NCI-H1105 treated with DMSO at 0.1 percent for 48 hours (cell line): Measurements from ENCODE around the gene URB2.
A peak's percentile ranks its signal among the peaks of the same experiment; 100 is the strongest.
"Not testable (repeated sequence)": the region's sequence is repeated elsewhere in the genome, so short reads cannot be mapped to it uniquely, and the experiment has no call there.

Source experiments
- DNase-seq: peaks from one replicate; lab custom pipeline; 2025; lab: John Stamatoyannopoulos, UW

The URB2 gene

GRCh38 chr1:229614701-229615100 lies 11.3 kb upstream of the URB2 start:
- DNase-seq: no peak

- no peak for DNase-seq
These were observed 8.5 kb upstream of the URB2 start for GRCh38 chr1:229617351-229618100.

DNA sequence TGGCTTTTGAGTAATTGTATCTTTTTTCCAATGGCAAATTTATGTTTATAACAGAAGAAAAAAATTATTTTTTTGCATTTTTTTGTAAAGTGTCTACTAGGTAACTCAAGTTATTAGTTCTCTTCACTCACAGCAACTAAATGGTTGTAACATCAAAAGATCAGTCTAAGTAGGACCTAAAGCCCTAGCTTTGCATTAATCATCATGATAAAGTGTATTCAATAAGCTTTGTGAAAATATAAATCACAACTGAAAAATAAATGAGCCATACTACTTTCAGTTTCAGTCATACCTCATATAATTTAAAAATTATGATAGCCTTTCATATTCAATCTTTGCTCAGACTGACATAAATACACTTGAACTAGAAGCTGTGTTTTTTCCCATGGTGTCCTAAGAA lies 7.0 kb upstream of the URB2 start:
- no peak for DNase-seq

DNA sequence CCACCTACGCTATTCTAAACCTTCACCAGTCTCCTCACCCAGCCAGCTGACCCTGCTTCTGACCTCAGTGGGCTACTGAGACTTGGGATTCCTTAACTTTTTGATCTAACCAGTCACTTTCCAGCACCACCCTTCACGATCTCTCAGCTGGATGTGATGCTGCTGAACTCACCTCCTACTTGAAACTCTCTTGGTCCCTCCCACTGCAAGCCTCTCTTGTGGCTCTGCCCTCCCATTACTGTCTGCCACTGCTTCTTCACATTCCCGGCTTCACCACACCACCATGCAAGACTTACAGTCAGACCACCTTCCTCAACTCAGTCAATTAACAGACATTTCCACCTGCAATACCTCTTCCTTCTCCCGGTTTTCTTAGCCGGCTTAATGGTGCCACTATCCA lies 6.4 kb upstream of the URB2 start:
- DNase-seq: no peak

GRCh38 chr1:229620876-229621275 lies 5.2 kb upstream of the URB2 start:
- no peak for DNase-seq

- no peak for DNase-seq
These were observed 4.4 kb upstream of the URB2 start for GRCh38 chr1:229621663-229622062.

GRCh38 chr1:229622641-229623120 lies 3.4 kb upstream of the URB2 start:
- DNase-seq: not testable (repeated sequence)

DNA sequence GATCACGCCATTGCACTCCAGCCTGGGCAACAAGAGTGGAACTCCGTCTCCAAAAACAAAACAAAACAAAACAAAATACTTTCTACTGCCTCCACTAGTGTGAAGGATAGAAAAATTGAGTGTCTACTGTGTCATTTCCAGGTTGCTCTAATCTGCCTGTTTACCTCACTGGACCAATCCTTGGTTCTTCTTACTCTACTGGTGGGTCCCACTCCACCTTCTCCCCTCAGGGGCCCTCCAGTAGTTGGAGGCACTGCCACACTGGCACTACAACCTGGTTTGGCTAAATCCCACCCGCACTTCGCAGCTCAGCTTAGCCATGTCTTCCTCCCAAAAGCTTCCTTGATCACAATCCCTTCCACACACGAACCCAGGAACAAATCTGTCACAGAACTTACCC lies 2.8 kb upstream of the URB2 start:
- DNase-seq: no peak

DNA sequence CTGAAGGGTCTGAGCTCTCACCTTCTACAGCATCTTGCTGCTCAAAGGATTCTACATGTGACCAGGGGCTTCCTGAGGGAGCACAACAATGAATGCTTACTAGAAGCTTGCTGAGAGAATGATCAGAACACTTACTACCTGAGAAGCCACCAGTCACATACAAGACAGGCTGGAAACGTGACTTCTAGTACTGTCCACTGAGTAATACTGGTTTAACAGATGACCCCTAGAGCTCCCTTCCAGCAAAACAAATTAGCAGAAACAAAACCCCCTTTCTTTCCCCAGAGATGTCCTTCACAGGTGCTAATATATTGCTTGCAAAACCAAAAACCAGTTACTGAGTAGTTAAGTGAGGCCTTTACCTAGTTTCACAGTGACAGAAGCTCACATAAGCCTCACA lies 2.2 kb upstream of the URB2 start:
- no peak for DNase-seq

DNA sequence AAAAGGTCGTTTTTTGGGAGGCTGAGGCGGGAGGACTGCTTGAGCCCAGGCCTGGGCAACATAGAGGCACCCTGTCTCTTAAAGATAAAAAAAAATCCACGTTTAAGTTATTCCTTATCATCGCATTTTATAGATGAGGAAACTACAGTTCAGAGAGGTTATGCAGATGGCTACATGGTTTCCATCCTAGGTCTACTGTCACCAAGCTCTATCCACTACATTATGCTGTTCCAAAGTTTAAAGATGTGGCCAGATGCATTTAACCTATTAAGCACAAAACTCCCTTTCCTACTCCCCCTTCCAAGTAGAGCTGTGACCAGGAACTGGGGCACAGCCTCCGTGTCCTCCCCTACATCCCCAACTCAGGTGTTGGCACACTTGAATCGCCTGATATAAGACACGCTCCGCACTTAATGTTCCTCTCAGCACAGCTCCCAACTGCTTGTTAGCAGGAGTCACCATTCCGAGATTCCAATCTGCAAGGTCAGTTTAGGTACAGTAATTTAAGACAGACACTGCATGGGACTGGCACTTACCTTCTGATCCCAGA lies 1.5 kb upstream of the URB2 start:
- DNase-seq: no peak

DNA sequence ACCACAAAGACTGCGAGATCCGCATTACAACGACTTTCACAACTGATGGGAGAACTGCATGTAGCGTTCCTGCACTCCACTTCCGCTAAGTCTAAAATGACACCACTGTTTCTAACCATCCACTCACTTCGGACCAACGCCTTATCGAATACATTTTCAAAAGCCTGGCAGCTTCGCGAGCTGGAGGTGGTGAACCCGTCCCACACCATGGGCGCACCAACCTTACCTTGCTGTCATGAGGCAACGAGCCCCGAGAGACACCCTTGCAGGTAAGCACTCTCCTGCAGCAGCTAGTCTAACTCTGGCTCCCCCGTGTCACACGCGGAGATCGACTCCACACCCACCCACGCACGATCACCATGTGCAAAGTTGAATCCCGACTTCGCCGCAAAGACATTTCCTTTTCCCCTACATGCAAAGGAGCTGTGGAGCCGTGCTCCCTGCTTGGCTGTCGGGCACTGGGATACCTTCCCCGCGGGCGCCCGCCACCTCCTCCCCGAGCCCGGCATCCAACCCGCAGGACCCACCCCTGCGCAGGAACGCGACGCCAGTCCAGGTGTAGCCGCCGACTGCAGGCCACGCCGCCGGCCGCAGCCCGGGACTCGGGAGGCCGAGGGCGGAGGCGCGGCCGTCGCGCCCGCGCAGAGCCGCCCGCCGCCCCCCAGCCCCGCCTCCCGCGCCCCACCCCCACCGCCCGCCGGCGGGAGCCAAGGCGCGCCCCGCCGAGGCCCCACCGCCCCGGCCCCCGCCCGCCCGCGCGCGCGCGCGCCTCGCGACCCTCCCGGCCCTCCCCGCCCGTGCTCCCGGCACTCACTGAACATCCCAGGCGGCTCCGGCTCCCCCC lies 754 bp upstream of the URB2 start:
- DNase-seq: peak; percentile 8

DNA sequence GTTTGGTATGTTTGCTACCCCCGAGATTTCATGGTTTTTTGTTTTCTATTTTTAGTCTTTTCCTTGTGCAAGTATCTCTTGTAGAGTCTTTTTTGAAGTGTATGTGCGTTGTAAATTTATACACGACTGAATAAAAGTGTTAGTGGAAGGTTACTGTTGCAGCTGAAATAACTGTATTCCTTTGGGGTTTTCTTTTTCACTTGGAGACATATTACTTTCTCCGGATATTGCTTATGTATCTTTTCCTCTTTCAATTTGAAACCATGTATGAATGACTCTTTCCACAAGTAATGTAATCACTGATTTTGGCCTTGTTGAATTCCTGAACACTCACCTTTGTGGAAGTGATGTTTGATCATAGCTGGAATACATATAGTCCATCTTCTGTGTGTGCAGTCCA lies 956 bp downstream of the URB2 start:
- no peak for DNase-seq

GRCh38 chr1:229629261-229629660 lies 3.2 kb downstream of the URB2 start:
- no peak for DNase-seq

DNA sequence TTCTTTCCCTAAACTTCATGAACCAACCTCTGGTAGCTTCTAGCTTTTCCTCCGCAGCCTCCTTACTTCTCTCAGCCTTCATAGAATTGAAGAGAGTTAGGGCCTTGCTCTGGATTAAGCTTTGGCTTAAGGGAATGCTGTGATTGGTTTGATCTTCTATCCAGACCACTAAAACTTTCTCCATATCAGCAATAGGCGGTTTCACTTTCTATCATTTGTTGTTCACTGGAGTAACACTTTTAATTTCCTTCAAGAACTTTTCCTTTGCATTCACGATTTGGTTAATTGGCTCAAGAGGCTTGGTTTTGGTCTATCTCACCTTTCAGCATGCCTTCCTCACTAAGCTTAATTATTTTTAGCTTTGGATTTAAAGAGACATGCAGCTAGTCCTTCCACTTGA lies 5.1 kb downstream of the URB2 start:
- no peak for DNase-seq

GRCh38 chr1:229631966-229632365 lies 5.9 kb downstream of the URB2 start:
- DNase-seq: no peak

- no peak for DNase-seq
These were observed 10.0 kb downstream of the URB2 start for GRCh38 chr1:229636042-229636441.

DNA sequence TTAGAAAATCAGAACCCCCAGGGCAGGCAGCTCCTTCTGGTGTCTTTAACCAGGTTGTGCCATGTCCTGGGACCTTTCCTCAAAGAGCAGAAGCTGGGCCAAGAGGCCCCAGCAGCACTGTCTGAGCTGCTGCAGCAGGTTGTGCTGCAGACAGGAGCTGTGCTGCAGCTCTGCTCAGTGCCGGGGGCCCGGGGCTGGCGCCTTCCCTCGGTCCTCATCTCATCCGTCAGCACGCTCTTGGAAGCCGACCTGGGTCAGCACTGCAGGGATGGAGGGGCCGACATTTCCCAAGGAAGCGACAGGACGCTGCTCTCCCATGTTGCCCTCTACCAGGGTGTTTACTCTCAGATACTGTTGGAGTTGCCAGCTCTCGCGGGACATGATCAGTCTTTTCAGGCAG lies 11.7 kb downstream of the URB2 start:
- DNase-seq: no peak

DNA sequence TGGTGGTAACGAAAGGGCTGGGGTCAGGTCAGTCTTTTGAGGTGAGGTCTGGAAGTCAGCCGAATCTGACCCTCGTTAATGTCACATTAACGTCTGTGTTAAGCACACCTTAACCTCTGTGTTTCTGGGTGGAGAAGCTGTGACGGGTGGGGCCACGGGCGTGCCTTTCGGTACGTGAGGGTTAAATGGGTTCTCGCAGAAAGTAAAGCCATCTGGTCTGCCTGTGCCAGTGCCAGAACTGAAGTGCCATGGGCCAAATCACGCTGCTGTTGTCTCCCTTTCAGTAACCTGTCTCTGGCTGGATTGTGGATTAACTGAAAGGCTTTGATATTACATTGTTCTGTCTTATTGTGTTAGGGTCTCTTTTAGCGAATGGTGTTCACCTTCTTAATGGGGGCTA lies 14.4 kb downstream of the URB2 start:
- DNase-seq: no peak

DNA sequence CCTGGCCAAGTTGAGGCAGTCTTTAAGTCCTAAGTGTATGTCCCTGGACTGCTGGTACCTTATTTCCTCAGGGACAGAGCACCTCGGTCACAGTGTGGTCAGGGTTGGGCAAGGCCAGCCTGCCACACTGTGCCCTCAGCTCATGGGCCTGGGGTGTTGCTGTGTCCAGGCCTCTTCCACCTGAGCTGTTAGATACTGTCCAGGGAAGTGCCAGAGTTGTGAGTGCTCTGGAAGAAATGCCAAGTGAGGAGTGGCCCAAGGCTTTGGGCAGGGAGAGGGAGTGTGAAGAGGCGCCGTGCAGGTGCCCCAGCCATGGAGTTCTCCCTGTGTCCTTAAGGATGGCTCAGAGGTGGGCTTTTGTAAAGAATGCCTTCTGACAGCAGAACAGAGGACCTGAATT lies 15.3 kb downstream of the URB2 start:
- DNase-seq: no peak

DNA sequence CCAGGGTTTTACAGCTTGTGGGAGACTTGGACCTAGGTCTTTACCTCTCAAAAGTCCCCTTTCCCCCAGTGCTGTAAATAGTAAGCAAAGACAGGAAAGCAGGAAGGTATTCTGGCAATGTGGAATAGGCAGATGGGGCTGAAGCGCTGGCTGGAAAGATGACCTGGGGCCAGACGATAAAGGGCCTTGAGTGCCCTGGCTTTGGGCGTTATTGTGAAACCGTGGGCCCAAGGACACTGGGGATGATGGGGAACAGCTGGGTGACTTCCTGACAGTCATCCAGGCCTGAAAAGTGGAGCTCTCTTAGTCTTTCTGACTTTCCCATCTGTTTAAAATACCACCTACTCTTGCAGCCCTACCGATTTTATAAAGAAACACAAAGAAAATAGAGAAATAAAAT lies 16.3 kb downstream of the URB2 start:
- no peak for DNase-seq

DNA sequence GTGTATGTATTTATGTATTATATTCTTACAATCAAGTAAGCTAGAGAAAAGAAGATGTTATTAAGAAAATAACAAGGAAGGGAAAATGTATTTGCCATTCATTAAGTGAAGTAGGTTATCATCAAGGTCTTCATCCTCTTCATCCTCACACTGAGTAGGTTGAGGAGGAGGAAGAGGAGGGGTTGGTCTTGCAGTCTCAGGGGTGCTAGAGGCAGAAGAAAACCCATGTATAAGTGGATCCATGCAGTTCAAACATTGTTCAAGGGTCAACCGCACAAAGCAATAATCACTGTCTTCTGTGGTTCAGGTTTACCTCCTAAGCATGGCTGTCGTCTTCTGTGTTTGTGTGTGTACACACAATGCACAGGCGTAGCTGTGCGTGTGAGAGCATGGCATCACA lies 16.9 kb downstream of the URB2 start:
- no peak for DNase-seq

- DNase-seq: no peak
These were observed 18.1 kb downstream of the URB2 start for GRCh38 chr1:229643996-229644745.
